Keratinocyte (primary cell): ENCODE data around the gene RBL1.

Experiments
- EZH2 ChIP-seq: IDR thresholded peaks from one replicate; pipeline ENCODE4 v1.6.1; 2012; ENCODE audit warnings: inconsistent platforms, mild to moderate bottlenecking, low read length, moderate library complexity
- TF ChIP-seq, protein P1 (sequence below), 3 experiments: IDR thresholded peaks in 1 of 3; conservative IDR thresholded peaks in 1 of 3; optimal IDR thresholded peaks in 1 of 3; 2 replicates in 2 of 3; 3 replicates in 1 of 3; pipeline versions ENCODE3 to v1.5.1; 2011; ENCODE audit warnings: low read length in 3 of 3, mild to moderate bottlenecking in 3 of 3, moderate library complexity in 2 of 3, control low read depth in 1 of 3, inconsistent platforms in 1 of 3; ENCODE audit not compliant: insufficient read depth in 2 of 3; ENCODE audit errors: extremely low read depth in 1 of 3

- TF ChIP-seq, protein P1, sequence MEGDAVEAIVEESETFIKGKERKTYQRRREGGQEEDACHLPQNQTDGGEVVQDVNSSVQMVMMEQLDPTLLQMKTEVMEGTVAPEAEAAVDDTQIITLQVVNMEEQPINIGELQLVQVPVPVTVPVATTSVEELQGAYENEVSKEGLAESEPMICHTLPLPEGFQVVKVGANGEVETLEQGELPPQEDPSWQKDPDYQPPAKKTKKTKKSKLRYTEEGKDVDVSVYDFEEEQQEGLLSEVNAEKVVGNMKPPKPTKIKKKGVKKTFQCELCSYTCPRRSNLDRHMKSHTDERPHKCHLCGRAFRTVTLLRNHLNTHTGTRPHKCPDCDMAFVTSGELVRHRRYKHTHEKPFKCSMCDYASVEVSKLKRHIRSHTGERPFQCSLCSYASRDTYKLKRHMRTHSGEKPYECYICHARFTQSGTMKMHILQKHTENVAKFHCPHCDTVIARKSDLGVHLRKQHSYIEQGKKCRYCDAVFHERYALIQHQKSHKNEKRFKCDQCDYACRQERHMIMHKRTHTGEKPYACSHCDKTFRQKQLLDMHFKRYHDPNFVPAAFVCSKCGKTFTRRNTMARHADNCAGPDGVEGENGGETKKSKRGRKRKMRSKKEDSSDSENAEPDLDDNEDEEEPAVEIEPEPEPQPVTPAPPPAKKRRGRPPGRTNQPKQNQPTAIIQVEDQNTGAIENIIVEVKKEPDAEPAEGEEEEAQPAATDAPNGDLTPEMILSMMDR (optimal IDR thresholded peaks at IDR 0.05 in 1 of 3, IDR thresholded peaks at IDR 0.05 in 1 of 3, conservative IDR thresholded peaks at IDR 0.05 in 1 of 3; ENCODE audit: extremely low read depth in 1 of 3, insufficient read depth in 2 of 3, low read length in 3 of 3), result no peak
- TF ChIP-seq EZH2, result no peak
Observed at GRCh38 chr20:37096415-37097041, 731 bp upstream of the RBL1 start.
